ENCODE data around the gene SLC4A7.

- TF ChIP-seq KAT8 (IDR thresholded peaks at IDR 0.05; ENCODE audit: low read depth) (no peak), FOXJ3 (CRISPR knock-in tag; IDR thresholded peaks at IDR 0.05) (no peak), CTCF (IDR thresholded peaks at IDR 0.05 in 2 of 3, conservative IDR thresholded peaks at IDR 0.05 in 1 of 3; ENCODE audit: insufficient read depth in 2 of 3, low read depth in 1 of 3, low read length in 3 of 3) (no peak), REST (IDR thresholded peaks at IDR 0.05; ENCODE audit: borderline replicate concordance) (no peak), REST (CRISPR knock-in tag; IDR thresholded peaks at IDR 0.05; ENCODE audit: low read depth) (no peak), ETV5 (CRISPR knock-in tag; IDR thresholded peaks at IDR 0.05; ENCODE audit: low read depth) (no peak), GABPA (tag; conservative IDR thresholded peaks at IDR 0.05; ENCODE audit: low read depth) (no peak), MAFK (IDR thresholded peaks at IDR 0.05; ENCODE audit: low read length) (no peak), HNRNPL (IDR thresholded peaks at IDR 0.05; ENCODE audit: low read depth, low read length) (no peak), GATAD2B (IDR thresholded peaks at IDR 0.05; ENCODE audit: borderline replicate concordance) (no peak), TAF1 (IDR thresholded peaks at IDR 0.05; ENCODE audit: control insufficient read depth, extremely low read depth, insufficient read depth, low read length, severe bottlenecking) (no peak), MTA3 (IDR thresholded peaks at IDR 0.05; ENCODE audit: borderline replicate concordance) (no peak), RBM17 (IDR thresholded peaks at IDR 0.05; ENCODE audit: borderline replicate concordance, low read depth, low read length) (no peak)
These were observed 91.1 kb downstream of the SLC4A7 start for GRCh38 chr3:27392950-27393679.
